HFFc6 (cell line): ENCODE results near the gene HES6. TPM values are rescaled to one million over a fixed set of nuclear protein-coding genes. Genes with fewer than 3 reads are reported as not detected.
A peak's percentile ranks its signal among the peaks of the same experiment; 100 is the strongest.

Experiments
- DNase-seq: peaks from one replicate; pipeline ENCODE4 v3.0.0-alpha.2; 2018
- H3K27ac Mint-ChIP-seq: 2 replicates; pipeline ENCODE4 v1.8.0; 2020; ENCODE audit warnings: mild to moderate bottlenecking, mixed read lengths
- H3K27me3 Mint-ChIP-seq: 2 replicates; pipeline ENCODE4 v1.8.0; 2021; ENCODE audit warnings: mild to moderate bottlenecking, moderate library complexity, mixed read lengths; ENCODE audit not compliant: insufficient read depth
- H3K36me3 Mint-ChIP-seq: 2 replicates; pipeline ENCODE4 v1.8.0; 2021; ENCODE audit warnings: low read depth, mixed read lengths
- H3K4me1 Mint-ChIP-seq: 2 replicates; pipeline ENCODE4 v1.8.0; 2020; ENCODE audit warnings: low read depth, mixed read lengths
- H3K4me3 Mint-ChIP-seq: 2 replicates; pipeline ENCODE4 v1.8.0; 2020; ENCODE audit warnings: mild to moderate bottlenecking, moderate library complexity, mixed read lengths
- H3K9me3 Mint-ChIP-seq: 2 replicates; pipeline ENCODE4 v1.8.0; 2020; ENCODE audit warnings: mild to moderate bottlenecking, mixed read lengths
- CTCF ChIP-seq: fragments of 200-600 bp; sonication (generic); IDR thresholded peaks from 2 replicates; pipeline ENCODE4 v1.5.0; 2021; ENCODE audit warnings: antibody characterized with exemption, mild to moderate bottlenecking
- total RNA-seq, 6 experiments: library from RNA; stranded (reverse); fragmentation: NEBNext Ultra II Directional; extraction: Animal tissue kit (Norgen Biotek cat#: 25700); gene quantifications; 2 replicates in 1 of 6; 3 replicates in 5 of 6; pipeline ENCODE4 v1.2.3, GENCODE V29; 2021

Gene HES6
- total RNA-seq, 6 experiments from 2014 or later = 0.47 to 1.0 (median 0.82) TPM

- Mint-ChIP-seq H3K4me3 (peak overlapping the region; percentile 86), H3K4me1 (peaks cover 36% of the 10 kb centered on the region), H3K36me3 (no peaks in the 10 kb centered on the region), H3K27me3 (peaks cover 9% of the 10 kb centered on the region), H3K9me3 (no peaks in the 10 kb centered on the region), H3K27ac (peak overlapping the region; percentile 99)
- no peak for TF ChIP-seq CTCF
- no peak for DNase-seq
Measured at GRCh38 chr2:238286987-238287736, 47.3 kb upstream of the HES6 start.

GRCh38 chr2:238286551-238286950 is 46.7 kb upstream of the HES6 start:
- Mint-ChIP-seq H3K36me3 (no peaks in the 10 kb centered on the region), H3K9me3 (no peaks in the 10 kb centered on the region), H3K27ac (peak overlapping the region; percentile 99), H3K4me1 (peaks cover 36% of the 10 kb centered on the region), H3K4me3 (peak overlapping the region; percentile 86), H3K27me3 (peaks cover 9% of the 10 kb centered on the region)
- peak; percentile 90 for DNase-seq
- no peak for TF ChIP-seq CTCF

GRCh38 chr2:238286095-238286494 is 46.3 kb upstream of the HES6 start:
- DNase-seq = no peak
- no peak for TF ChIP-seq CTCF
- no peaks in the 10 kb centered on the region for H3K36me3 Mint-ChIP-seq
- H3K9me3 Mint-ChIP-seq = no peaks in the 10 kb centered on the region
- peaks cover 36% of the 10 kb centered on the region for H3K4me1 Mint-ChIP-seq
- H3K4me3 Mint-ChIP-seq = peak overlapping the region; percentile 86
- H3K27ac Mint-ChIP-seq = peak overlapping the region; percentile 99
- peaks cover 9% of the 10 kb centered on the region for H3K27me3 Mint-ChIP-seq

GRCh38 chr2:238285653-238286082 is 45.8 kb upstream of the HES6 start:
- peak; percentile 98 for DNase-seq
- TF ChIP-seq CTCF = no peak
- H3K9me3 Mint-ChIP-seq = no peaks in the 10 kb centered on the region
- peak overlapping the region; percentile 99 for H3K27ac Mint-ChIP-seq
- peaks cover 9% of the 10 kb centered on the region for H3K27me3 Mint-ChIP-seq
- H3K4me3 Mint-ChIP-seq = peak overlapping the region; percentile 86
- no peaks in the 10 kb centered on the region for H3K36me3 Mint-ChIP-seq
- H3K4me1 Mint-ChIP-seq = peaks cover 36% of the 10 kb centered on the region

- Mint-ChIP-seq H3K4me3 (peak overlapping the region; percentile 86), H3K27me3 (peaks cover 9% of the 10 kb centered on the region), H3K4me1 (peaks cover 36% of the 10 kb centered on the region), H3K27ac (peak overlapping the region; percentile 99), H3K9me3 (no peaks in the 10 kb centered on the region), H3K36me3 (no peaks in the 10 kb centered on the region)
- no peak for DNase-seq
- TF ChIP-seq CTCF = no peak
Measured at GRCh38 chr2:238284802-238285515, 45.1 kb upstream of the HES6 start.
